HG03097 (cell line): Measurements from ENCODE around the gene CACNG4.
"Not testable (repeated sequence)": the region's sequence is repeated elsewhere in the genome, so short reads cannot be mapped to it uniquely, and the experiment has no call there.

Experiments used
- ATAC-seq: cut with Tn5 transposase; IDR thresholded peaks from one replicate; pipeline ENCODE4 v1.9.1; 2021; ENCODE audit not compliant: unreplicated experiment, low FRiP score

CACNG4 gene

DNA sequence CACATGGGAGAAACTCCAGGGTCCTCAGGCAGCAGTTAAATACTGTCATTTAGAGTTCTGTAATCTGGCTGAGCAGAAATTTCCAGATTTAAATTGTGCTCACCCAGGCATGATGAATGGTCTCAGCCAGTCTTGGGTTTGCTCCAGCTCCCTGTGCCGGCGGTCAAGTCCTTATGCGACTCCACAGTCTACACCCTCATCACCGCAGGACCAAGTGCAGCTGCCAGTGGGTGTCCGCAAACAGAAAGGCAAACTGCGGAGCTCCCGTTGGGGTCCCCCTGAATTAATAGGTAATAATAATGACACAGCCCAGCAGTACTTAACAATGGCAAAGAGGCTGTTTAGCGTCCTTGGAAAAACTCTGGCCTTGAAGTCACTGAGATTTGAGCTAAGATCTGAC is 3.9 kb upstream of the CACNG4 start:
- no peak for ATAC-seq

DNA sequence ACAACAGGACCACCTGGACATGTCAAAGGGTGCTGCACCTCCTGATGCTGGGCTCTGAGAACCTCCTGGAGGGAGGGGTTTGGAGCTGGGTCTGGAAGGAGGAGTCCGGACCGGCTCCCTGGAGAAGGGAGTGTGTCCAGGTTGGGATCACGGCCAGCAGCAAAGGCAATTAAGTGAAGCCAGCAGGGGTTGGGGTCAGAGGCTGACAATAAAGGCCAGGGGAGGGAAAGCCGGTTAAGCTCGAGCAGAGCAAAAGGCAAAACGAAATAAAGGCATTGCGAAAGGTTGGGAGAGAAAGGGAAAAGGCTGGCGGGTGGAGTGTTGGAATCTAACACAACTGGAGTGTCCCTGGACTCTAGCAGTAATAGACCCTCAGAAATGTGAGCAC is 992 bp upstream of the CACNG4 start:
- no peak for ATAC-seq

DNA sequence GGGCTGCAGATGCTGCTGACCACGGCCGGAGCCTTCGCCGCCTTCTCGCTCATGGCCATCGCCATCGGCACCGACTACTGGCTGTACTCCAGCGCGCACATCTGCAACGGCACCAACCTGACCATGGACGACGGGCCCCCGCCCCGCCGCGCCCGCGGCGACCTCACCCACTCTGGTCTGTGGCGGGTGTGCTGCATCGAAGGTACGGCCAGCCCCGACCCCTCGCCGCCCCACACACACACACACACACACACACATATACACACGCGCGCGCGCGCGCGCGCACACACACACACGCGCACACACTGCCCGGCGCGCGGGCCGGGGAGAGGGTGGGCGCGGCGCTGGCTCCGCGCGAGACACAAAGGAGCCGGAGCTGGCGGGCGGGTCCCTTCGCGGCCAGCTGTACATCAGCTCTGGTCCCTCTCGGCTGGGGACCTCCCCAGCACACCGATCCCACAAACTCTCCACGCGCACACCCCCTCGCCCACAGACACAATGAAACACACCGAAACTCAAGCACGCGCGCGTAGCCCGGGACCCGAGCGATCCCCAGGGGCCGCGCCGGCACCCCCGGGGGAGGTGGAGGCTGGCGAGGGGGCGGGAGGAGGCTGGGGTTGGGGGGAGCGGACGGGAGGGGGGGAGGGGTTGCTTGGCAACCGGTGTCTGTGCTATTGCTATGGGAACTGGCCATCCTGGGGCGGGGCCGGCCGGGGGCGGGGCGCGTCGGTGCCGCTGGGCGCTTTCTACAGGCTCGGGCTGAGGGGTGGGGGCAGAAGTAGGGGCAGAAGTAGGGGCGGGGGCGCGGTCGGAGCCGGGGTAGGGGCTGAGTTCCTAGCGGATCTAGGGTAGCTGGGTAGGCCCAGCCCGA is 658 bp downstream of the CACNG4 start:
- no peak for ATAC-seq

DNA sequence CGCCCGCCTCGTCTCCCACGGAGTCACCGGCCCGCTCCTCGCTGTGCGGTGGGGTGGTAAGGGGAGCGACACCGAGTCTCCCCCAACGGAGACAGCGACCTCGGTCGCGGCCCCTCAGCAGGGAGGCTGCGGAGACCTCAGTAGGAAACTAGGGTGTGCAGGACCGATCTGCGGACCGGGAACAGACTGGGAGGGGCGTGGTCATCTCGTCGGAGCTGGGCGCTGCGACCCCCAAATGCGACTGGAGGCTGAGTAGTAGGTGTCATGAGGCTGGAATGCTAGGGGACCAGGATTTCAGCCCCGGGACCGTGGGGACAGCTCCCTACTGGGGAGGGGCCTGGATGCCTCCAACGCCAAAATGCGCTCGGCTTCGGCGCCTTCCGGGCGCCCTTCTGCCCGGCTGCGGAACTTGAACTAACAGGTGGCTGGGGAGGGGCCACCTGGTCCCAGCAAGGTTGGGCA is 1.3 kb downstream of the CACNG4 start:
- ATAC-seq = no peak

DNA sequence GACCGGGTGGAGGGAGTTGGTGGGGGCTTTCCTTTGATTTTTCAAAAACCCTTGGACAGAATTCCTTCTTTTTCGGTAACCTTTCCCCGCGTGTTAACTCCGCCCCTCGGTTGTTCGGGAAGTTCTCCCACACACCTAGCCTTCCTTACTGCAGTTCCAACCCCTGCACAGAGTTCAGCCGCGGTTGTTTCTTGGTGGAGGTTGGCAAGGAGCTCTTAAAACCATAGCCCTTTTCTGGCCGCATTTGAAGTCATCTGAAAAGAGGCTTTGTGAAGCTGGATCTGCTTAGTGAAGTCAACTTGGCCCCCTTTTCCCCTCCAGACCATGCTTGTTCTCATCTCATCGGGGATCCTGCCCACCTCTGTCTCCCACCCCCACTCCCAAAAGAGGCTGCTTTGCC is 1.8 kb downstream of the CACNG4 start:
- no peak for ATAC-seq

DNA sequence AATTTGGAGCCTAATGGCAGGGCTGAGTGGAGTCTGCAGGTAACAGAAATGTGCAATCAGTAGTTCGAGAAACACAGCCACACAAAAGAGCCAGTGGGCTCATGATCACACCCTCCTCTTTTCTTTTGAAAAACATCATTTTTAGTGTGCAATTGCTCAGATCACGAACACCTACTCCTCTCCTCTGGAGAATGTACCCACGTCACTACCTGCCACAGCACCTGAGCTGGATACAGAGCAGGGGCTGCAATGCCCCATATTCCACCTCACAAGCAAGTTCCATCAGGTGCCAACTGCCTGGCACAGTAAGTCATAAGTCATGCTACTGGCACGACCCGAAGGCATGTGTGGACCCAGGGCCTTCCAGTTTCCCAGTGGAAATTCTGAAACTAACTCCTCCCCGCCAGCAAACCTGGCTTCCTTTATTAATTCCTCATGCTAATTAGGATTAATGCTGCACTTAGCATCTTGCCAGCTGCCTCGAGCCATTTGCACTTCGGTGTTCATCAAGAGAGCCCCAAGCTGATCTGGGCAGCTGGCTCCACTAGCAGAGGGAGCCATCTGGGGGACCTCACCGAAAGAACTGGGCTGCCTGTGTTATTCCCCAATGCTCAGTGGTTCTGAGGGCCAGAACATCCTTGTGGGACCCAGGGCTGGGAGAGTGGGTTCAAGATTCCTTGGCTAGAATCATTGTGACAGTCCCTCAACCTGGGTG is 2.4 kb downstream of the CACNG4 start:
- ATAC-seq = no peak

DNA sequence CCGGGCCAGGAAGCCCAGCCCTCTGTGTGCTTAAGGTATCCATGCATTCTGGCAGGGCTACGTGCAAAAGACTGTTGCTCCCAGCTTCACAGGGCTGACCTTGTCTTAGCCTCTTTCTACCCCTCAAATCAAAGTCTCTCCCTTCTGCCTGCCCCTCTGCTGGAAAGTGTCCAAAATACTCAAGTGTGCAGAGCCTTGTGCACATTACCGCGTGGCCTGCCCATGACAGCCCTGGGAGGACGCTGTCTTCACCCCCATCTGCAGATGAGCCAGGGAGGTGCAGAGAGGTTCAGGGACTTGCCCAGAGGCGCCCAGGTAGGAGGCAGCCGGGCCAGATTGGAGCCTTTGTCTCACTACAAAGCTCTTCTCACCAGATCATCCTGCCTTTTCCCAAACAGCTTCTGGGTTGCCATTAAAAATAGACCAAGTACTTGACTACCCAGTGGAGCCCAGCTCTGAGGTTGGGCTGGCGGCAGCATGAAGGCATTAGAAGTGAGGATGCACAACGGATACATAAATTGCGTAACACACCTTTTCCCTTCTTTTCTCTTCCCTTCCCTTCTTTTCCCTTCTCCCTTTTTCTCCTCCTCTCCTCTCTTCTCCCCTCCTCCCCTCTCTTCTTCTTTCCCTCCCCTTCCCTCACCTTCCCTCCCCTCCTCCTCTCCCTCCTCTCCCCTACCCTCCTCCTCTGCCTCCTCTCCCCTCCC is 3.5 kb downstream of the CACNG4 start:
- ATAC-seq = no peak

DNA sequence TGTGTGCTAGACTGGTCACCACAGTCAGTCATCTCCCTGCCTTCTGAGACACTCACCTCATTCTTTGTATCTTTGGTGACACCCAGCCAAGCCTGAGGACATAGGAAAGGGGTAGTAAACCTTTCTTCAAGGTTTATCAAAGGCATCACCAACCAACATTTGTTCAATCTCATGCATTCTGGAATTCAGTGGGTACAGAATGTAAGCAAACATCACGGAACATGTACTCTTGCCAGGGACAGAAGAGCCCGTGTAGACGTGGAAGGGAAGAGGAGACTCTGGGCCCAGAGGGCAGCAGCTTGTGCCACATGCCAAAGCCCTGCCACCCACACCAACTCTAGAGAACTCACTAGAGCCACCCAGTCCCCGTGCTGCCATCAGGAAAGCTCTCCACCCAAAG is 4.4 kb downstream of the CACNG4 start:
- ATAC-seq = no peak

DNA sequence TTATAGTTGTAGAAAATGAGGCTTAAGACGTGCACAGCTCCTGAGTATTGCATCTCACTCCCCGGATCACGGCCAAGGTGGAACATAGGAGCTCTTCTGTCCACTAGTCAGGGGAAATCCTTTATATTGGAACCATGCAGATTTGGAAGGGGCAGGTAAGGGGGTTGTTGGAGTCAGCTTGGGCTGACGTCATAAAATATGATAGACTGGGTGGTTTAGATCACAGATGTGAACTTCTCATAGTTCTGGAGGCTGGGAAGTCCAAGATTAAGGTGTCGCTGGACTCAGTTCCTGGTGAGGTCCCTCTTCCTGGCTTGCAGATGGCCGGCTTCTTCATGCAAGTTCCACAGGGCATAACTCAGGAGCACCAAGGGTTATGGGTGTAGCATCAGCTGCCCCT is 5.6 kb downstream of the CACNG4 start:
- ATAC-seq = no peak

DNA sequence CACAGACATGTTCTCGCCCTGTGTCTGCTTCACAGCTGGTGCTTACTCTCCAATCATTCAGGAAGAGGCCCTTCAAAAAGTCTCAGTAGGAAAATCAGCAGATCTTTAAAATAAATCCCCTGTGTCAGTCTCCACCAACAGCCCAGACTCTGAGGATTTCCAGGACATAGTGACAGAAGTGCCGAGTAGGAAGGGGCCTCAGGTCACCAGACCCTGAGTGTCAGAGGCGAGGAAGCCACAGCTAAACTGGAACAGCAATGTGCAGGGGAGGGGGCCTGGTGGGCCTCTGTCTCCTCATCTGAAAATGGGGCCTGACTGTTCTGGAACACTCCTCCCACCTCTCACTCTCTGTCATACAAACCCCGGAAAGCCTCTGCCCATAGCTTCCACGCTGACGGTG is 6.3 kb downstream of the CACNG4 start:
- no peak for ATAC-seq

DNA sequence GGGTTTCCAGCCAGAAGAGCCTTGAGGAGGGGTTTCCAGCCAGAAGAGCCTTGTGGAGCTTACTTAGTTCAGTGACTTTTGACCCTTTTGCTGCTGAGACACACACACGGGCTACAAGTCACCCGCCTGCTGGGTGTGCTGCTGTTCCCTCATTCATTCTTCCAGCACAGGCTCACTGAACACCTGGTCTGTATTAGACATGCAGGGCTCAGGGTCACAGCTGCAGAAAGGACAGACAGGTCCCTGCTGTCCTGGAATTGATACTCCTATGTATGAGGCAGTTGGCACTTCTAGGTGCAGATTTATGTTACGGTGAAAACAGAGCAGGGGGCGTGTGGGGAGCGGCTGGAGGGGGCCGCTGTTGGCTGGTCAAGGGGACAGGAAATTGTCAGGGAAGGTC is 6.8 kb downstream of the CACNG4 start:
- ATAC-seq = no peak

DNA sequence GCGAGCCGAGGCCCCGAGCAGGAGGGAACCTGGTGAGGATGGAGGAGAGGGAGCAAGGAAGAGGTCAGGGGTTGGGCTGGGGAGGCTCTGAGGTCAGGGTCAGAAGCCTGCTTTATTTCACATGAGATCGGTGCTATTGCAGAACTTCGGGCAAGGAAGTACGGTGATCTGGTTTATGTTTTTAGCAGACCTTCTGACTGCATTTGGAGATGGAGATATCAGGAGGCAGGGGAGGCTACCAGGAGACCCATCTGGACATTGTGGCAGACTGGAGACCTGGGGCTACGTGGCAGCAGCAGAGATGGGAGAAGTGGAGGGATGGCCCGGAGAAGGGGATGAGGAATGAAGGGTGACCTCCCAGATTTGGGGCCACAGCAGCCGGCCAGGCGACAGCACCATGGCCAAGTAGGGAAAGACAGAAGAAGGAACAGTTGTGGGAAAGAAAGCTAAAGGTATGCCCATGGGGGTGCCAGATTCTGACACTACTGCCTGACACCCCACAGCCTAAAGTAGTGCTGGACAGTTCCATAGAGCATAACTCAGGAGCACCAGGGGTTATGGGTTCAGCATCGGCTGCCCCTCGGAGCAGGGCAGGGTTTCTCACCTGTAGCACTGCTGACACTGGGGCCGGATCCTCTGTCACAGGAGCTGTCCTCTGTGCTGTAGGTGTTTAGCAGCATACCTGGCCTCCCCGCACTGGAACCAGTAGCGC is 7.4 kb downstream of the CACNG4 start:
- ATAC-seq = no peak

DNA sequence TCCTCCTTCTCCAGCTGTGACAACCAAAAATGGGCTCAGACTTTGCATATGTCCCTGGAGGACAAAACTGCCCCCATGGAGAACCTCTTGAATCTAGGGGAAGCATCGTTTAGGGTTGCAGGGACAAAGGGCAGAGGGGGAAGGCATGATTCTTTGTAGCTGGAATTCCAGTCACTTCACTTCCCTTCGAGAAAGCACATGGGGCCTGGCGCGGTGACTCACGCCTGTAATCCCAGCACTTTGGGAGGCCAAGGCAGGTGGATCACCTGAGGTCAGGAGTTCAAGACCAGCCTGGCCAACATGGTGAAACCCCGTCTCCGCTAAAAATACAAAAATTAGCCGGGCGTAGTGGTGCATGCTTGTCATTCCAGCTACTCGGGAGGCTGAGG is 7.9 kb downstream of the CACNG4 start:
- ATAC-seq = not testable (repeated sequence)

DNA sequence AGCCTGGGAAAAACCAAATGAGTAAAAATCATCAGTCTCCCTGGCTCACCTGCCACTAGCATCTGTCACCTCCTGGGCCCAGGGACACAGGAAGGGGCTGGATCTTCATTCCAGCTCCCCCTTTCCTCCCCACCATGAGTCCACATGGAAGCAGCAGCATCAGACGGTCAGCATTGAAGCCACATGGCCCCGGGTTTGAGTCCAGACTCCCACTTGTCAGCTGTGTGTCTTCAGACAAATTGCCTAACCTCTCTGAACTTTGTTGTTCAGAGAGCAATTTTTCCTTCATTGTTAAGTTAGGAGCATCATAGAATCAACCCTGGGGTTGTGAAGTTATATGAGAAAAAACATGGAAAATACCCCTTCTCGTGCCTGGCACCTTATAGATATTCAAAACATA is 10.7 kb downstream of the CACNG4 start:
- ATAC-seq = no peak

DNA sequence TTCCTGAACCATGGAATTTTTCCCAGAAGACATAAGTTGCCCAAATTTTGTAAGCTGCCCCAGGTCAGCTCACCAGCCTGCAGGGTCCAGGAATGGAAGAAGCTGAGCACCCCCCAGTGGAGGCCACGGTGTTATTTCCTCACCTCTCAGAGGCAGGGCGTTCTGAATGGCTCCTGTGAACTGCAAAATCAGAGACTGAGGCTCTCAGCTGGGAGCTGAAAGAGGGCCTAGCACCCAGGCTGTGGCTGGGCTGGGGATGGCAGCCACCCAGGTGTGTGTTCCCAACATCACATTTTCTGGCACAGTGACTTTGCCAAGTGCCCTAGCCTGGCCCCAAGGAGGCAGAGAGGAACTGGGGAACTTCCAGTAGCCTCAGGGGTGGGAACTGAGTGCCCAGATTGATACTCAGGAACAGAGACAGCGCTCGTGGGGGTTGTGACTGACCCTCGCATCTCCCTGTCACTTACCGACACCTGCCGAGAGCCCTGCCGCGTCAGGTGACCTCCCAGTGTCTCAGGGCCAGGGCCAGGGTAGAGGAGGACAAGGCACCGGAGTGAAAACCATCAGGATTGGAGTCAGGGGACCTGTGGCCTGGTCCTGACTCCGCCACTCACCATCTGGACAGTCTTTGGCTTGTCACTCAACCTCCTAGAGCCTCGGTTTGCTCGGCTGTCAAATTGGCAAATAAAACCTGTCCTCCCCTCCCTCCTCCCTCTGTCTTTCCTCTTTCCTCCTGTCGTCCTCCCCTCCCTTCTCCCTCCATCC is 11.3 kb downstream of the CACNG4 start:
- ATAC-seq = no peak

DNA sequence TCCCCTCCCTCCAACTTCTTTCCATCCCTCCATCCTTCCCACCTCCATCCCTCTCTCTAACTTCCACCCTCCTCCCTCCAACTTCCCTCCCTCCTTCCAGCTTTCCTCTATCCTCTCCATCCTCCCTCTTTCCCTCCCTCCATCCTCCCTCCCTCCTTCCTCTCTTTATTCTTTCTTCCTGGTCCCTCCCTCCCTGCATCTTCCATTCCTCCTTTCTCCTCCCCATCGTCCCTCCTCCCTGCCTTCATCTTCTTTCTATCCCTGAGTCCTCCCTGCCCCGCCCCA is 11.8 kb downstream of the CACNG4 start:
- no peak for ATAC-seq

DNA sequence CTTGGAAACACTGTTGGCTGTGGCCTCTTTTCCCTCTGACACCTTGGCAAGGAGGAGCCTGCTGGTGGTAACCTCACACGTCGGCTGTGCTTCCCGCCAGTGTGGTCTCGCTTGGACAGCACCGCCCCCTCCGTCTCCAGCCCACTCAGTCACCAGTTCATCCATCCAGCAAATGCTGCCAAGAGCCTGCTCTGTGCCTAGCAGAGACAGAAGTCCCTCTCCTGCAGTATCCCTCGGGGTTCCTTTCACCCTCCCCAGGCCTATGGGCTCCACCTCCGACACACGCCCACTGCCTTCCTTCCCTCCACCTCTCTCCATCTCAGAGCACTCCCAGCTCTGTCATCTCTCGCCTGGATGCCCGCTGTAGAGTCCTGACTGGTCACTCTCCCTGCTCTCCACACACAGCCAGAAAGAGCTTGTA is 12.3 kb downstream of the CACNG4 start:
- no peak for ATAC-seq

DNA sequence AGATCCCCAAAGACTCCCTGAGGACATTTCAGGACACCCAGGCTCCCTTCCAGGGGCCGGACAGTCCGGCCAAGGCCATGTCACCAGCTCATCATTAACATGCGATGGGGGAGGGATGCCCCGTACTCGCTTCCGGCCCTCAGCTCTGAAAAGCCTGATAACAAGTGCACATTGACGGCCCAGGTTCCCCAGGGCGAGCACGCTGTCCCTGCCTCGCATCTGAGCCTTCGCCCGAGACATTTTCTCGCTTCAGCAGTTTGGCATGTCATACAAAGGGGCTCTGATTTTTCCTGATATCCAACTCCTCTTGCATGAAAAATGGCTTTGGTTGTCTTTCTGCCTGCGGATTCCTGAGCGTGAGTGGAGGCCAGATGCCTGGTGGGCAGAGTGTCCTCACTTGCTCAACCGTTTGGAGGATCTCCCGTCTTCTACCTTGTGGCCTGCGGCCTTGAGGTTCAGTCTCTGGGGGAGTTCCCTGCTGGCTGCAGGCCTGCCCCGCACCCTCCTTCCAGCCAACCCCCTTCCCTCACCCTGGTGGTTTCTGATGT is 14.1 kb downstream of the CACNG4 start:
- no peak for ATAC-seq

DNA sequence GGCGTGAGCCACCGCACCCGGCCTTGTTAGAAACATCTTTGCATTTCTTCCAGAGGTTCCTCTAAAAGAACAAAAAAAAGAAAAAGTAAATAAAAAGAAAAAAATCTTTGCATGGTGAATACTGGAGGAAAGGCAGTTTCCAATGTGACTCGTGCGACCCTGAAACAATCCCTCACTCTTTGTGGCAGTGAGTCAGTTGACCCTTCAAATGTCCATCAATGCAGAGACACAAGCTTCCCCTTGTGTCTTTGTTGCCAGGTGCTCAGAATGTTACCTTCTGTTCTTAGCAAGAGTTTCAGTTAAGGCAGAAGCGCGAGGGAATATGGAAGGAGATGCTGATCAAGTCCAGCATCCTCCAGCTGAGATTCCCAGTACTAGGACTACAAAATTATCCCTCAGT is 16.4 kb downstream of the CACNG4 start:
- no peak for ATAC-seq

DNA sequence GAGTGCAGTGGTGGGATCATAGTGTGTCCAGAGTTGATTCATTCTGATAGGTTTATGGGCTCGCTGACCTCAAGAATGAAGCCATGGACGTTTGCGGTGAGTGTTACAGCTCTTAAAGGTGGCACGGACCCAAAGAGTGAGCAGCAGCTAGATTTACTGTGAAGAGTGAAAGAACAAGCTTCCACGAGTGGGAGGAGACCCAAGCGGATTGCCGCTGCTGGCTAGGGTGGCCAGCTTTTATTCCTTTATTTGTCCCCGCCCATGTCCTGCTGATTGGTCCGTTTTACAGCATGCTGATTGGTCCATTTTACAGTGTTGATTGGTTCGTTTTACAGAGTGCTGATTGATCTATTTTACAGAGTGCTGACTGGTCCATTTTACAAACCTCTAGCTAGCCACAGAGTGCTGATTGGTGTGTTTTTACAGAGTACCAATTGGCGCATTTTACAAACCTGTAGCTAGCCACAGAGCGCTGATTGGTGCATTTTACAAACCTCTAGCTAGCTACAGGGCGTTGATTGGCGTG is 17.5 kb downstream of the CACNG4 start:
- ATAC-seq = no peak
